ENCODE results near the gene MAP6D1. TPM values are rescaled to one million over a fixed set of nuclear protein-coding genes. Genes with fewer than 3 reads are reported as not detected.
A peak's percentile ranks its signal among the peaks of the same experiment; 100 is the strongest.

The MAP6D1 gene
- total and polyA plus RNA-seq, 2 experiments from 2014 or later: 7.8 to 10.3 TPM

DNA sequence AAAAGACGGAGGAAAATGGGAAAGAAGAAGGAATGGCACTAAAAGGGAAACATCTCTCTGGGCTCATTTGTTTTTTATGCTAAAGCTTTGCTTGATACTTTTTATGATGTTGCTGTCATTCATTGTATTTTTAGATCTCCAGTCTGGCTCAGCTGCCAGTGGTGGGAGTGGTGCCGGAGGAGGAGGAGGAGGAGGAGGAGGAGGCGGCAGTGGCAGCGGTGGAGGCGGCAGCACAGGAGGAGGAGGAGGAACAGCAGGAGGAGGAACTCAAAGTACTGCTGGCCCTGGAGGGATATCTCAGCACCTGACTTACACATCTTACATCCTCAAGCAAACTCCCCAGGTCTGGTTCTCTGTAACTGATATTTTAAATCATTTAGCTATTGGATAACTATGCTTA, 49.6 kb downstream of the MAP6D1 start:
- TF ChIP-seq, protein P1, sequence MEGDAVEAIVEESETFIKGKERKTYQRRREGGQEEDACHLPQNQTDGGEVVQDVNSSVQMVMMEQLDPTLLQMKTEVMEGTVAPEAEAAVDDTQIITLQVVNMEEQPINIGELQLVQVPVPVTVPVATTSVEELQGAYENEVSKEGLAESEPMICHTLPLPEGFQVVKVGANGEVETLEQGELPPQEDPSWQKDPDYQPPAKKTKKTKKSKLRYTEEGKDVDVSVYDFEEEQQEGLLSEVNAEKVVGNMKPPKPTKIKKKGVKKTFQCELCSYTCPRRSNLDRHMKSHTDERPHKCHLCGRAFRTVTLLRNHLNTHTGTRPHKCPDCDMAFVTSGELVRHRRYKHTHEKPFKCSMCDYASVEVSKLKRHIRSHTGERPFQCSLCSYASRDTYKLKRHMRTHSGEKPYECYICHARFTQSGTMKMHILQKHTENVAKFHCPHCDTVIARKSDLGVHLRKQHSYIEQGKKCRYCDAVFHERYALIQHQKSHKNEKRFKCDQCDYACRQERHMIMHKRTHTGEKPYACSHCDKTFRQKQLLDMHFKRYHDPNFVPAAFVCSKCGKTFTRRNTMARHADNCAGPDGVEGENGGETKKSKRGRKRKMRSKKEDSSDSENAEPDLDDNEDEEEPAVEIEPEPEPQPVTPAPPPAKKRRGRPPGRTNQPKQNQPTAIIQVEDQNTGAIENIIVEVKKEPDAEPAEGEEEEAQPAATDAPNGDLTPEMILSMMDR (IDR thresholded peaks at IDR 0.05; ENCODE audit: low read depth, low read length): no peak
- no peaks in the 10 kb centered on the region for H3K4me1 ChIP-seq (ENCODE audit: low read depth)
- no peak for DNase-seq (ENCODE audit: low read depth in 1 of 2, low spot score in 1 of 2)
- H3K9me3 ChIP-seq (ENCODE audit: low read depth): no peaks in the 10 kb centered on the region
- H3K27me3 ChIP-seq: no peaks in the 10 kb centered on the region
- no peak overlapping the region for H3K27ac ChIP-seq
- peaks cover 63% of the 10 kb centered on the region for H3K36me3 ChIP-seq
- H3K4me3 ChIP-seq: no peak overlapping the region

DNA sequence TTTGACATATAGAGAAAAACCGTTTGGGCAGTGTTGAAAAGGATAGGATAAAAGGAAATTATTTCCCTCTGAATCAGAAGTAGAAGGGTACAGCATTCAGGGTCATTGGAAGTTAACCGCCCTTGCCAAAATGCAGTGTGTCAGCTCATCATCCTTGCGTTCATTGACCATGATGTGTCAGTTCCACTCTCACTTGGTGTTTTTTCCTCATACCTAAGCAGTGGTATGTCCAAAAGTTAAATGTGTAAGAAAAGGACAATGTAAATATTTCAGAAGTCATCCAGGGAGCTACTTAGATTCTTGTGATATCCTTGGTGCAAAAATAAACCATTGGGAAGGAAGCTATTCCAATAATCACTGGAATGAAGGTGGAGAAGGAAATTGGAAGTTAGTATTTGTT, 50.7 kb downstream of the MAP6D1 start:
- Histone ChIP-seq H3K27me3 (no peaks in the 10 kb centered on the region), H3K4me3 (no peak overlapping the region), H3K9me3 (ENCODE audit: low read depth) (no peaks in the 10 kb centered on the region), H3K27ac (no peak overlapping the region), H3K36me3 (peaks cover 54% of the 10 kb centered on the region), H3K4me1 (ENCODE audit: low read depth) (no peaks in the 10 kb centered on the region)
- peak in 1 of 2 donors; percentile 37 for DNase-seq (ENCODE audit: low read depth in 1 of 2, low spot score in 1 of 2)
- TF ChIP-seq, protein P1 (IDR thresholded peaks at IDR 0.05; ENCODE audit: low read depth, low read length): no peak

DNA sequence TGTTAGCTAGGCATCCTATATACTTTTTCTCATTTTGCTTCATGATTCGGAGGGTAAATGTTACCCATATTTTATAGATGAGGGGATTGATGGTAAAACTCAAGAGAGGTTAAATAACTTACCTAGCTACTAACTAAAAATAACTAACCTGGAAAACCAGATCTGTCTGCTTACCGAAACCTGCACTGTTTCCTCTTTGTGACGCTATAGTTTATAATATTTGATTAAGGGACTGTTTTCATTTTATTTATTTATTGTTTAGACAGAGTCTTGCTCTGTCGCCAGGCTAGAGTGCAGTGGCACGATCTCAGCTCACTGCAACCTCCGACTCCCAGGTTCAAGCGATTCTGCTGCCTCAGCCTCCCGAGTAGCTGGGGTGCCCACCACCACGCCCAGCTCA, 55.9 kb downstream of the MAP6D1 start:
- Histone ChIP-seq H3K27me3 (no peaks in the 10 kb centered on the region), H3K4me1 (ENCODE audit: low read depth) (no peaks in the 10 kb centered on the region), H3K9me3 (ENCODE audit: low read depth) (no peaks in the 10 kb centered on the region), H3K27ac (no peak overlapping the region), H3K4me3 (no peak overlapping the region), H3K36me3 (peaks cover 14% of the 10 kb centered on the region)
- TF ChIP-seq, protein P1 (IDR thresholded peaks at IDR 0.05; ENCODE audit: low read depth, low read length): no peak
- DNase-seq (ENCODE audit: low read depth in 1 of 2, low spot score in 1 of 2): no peak

DNA sequence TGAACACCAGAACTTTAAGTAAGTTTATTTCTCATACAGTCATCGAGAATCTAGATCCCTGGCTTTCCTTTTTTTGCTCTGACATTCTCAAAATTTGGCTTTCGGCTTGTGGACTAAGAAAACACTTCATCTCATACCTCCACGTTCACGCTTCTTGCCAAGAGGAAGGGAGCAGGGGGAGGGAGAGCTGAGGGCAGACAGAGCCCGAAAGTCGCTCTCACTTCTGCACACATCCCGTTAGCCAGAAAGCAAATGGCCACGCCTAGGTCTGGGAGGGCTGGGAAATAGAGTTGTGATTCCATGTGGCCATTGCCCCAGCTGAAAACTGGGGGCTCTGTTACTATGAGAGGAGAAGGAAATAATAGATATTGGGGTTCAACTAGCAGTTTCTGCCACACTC, 57.3 kb downstream of the MAP6D1 start:
- H3K9me3 ChIP-seq (ENCODE audit: low read depth): no peaks in the 10 kb centered on the region
- H3K27me3 ChIP-seq: no peaks in the 10 kb centered on the region
- H3K4me3 ChIP-seq: no peak overlapping the region
- TF ChIP-seq, protein P1 (IDR thresholded peaks at IDR 0.05; ENCODE audit: low read depth, low read length): no peak
- DNase-seq (ENCODE audit: low read depth in 1 of 2, low spot score in 1 of 2): no peak
- no peaks in the 10 kb centered on the region for H3K4me1 ChIP-seq (ENCODE audit: low read depth)
- no peak overlapping the region for H3K27ac ChIP-seq
- peaks cover 12% of the 10 kb centered on the region for H3K36me3 ChIP-seq

DNA sequence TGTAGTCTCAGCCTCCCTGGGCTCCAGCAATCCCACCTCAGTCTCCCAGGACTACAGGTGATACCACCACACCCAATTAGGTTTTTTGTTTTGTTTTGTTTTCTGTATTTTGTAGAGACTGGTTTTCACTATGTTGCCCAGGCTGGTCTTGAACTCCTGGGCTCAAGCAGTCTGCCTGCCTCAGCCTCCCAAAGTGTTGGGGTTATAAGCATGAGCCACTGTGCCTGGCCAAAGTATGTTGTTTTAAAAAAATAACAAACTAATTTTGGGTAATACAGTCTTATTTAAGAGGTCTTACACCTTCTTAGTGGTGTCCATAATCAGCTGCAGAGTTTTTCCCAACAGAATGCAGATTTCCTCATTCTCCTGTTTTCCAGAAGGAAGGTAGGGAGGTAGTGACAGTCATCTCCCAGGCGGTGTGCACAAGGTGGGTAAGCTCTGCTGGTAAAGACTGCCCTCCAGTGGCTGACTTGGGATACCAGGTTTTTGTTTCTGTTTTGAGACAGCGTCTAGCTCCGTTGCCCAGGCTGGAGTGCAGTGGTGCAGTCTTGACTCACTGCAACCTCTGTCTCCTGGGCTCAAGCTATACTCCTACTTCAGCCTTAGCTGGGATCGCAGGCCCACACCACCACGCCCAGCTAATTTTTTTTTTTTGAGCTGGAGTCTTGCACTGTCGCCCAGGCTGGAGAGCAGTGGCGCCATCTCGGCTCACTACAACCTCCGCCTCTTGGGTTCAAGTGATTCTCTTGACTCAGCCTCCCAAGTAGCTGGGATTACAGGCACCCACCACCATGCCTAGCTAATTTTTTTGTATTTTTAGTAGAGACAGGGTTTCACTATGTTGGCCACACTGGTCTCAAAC, 58.4 kb downstream of the MAP6D1 start:
- Histone ChIP-seq H3K27me3 (no peaks in the 10 kb centered on the region), H3K4me3 (no peak overlapping the region), H3K4me1 (ENCODE audit: low read depth) (no peaks in the 10 kb centered on the region), H3K27ac (no peak overlapping the region), H3K9me3 (ENCODE audit: low read depth) (no peaks in the 10 kb centered on the region), H3K36me3 (peaks cover 5% of the 10 kb centered on the region)
- peak; percentile 77 to 83 for DNase-seq (ENCODE audit: low read depth in 1 of 2, low spot score in 1 of 2)
- TF ChIP-seq, protein P1 (IDR thresholded peaks at IDR 0.05; ENCODE audit: low read depth, low read length): peak; percentile 84

Measured in cardiac muscle cell (in vitro differentiated cells and primary cell).